ENCODE data around the gene FCRL5. TPM values are rescaled to one million over a fixed set of nuclear protein-coding genes. Genes with fewer than 3 reads are reported as not detected.

FCRL5 gene
- total RNA-seq, 1 donor, result 1.1 TPM

Other genes with a start within 250 kb of the FCRL5 start
- not detected for gene FCRL4, start 45.6 kb upstream of the FCRL5 start, total RNA-seq
- 0.54 TPM for gene FCRL3, start 148.3 kb upstream of the FCRL5 start, total RNA-seq
- under 0.01 TPM for gene FCRL2, start 224.6 kb upstream of the FCRL5 start, total RNA-seq